ENCODE data around the gene NCOA1.

Gene NCOA1

DNA sequence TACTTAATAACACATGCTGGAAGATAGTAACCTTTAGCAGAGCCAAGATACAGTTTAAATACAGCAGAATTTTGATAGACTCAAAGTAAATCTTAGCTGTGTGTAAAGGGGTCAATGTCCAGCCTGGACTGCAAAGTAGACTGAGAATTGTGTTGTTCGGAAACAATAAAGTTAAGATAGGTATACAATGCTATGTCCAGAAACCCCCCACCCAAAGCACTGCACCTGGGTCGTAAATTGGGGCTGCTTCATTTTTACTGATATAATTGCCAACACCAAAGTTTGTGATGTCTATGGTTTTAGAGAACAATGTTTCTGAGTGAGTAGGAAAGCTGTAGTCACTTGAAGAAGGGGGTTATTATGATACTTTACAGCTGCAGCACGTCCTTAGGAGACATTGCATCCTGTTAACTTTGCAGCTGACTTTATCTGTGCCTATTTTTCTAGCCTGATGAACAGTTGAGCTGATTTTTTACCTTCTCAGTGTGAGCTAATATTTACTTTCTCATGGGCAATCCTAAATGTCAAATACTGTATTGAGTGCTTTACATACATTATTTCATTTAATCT lies 4.3 kb upstream of the NCOA1 start:
- TF ChIP-seq, protein P1, sequence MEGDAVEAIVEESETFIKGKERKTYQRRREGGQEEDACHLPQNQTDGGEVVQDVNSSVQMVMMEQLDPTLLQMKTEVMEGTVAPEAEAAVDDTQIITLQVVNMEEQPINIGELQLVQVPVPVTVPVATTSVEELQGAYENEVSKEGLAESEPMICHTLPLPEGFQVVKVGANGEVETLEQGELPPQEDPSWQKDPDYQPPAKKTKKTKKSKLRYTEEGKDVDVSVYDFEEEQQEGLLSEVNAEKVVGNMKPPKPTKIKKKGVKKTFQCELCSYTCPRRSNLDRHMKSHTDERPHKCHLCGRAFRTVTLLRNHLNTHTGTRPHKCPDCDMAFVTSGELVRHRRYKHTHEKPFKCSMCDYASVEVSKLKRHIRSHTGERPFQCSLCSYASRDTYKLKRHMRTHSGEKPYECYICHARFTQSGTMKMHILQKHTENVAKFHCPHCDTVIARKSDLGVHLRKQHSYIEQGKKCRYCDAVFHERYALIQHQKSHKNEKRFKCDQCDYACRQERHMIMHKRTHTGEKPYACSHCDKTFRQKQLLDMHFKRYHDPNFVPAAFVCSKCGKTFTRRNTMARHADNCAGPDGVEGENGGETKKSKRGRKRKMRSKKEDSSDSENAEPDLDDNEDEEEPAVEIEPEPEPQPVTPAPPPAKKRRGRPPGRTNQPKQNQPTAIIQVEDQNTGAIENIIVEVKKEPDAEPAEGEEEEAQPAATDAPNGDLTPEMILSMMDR (IDR thresholded peaks at IDR 0.05; ENCODE audit: insufficient read depth, low read depth, low read length, missing control alignments), result no peak

DNA sequence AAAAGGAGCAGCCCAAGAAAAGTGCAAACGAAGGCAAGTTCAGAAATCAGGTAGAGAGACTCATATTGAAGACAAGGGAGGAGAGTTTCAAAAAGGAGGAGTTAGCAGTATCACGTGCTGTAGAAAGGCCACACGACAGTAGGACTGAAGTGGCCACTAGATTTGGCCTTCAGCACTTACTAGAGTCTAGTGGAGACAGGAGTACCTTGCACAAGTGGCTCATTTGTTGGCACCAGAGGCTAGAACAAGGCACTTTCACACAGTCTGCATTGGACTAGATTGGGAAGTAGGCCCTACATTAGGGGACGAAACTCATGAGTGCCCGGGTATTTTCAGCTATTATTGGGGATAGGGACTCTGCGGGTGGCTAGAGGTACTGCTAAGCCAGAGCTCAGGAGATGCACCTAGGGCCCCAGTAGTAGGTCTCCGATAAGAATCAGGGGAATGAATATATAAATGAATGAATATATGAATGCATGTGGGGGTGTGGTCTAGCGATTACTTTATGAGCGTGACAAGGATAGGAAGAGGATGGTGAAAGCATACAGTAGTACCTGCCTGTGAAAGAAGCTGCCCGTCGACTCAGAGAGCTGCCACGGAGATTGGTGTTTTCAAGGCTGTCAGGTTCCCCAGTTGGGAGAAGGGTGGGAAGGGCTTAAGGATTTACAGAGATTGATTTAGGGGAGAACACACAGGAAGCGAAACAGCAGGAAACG lies 1.4 kb upstream of the NCOA1 start:
- no peak for DNase-seq (ENCODE audit: low read depth)
- H3K4me3 ChIP-seq (ENCODE audit: low read depth, low read length), result peak overlapping the region; percentile 77; the same call in 1 of the 2 replicates

More for the DNA sequence above, 4.3 kb upstream of the NCOA1 start:
- no peak overlapping the region for H3K4me3 ChIP-seq (ENCODE audit: low read depth, low read length)
- no peak for DNase-seq (ENCODE audit: low read depth)

DNA sequence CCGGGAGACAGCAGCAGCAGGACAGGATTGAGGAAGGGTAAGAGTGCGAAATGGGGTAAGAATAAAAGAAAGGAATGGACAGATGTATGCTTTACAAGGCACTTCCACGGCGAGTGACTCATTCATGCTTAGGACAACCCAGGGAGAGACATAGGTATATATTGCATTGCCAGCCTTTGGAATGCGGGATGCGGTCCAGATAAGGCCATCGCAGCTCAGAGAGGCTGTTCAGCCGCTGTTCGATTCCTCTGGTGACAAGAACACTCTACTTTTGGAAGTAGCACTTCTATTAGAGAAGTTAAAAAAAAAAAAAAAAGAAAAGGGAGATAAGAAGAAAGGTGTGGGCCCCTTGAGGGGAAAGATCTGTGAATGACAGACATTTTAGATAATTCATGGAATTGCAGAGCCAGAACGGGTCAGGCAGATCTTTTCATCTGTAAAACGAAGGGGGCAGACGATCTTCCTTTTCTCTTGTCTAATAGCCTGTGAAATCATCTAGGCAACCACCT lies 819 bp upstream of the NCOA1 start:
- no peak for DNase-seq (ENCODE audit: low read depth)
- TF ChIP-seq, protein P1 (IDR thresholded peaks at IDR 0.05; ENCODE audit: insufficient read depth, low read depth, low read length, missing control alignments), result no peak
- H3K4me3 ChIP-seq (ENCODE audit: low read depth, low read length), result peak overlapping the region; percentile 77

More for the DNA sequence above, 1.4 kb upstream of the NCOA1 start:
- TF ChIP-seq, protein P1 (IDR thresholded peaks at IDR 0.05; ENCODE audit: insufficient read depth, low read depth, low read length, missing control alignments), result no peak

DNA sequence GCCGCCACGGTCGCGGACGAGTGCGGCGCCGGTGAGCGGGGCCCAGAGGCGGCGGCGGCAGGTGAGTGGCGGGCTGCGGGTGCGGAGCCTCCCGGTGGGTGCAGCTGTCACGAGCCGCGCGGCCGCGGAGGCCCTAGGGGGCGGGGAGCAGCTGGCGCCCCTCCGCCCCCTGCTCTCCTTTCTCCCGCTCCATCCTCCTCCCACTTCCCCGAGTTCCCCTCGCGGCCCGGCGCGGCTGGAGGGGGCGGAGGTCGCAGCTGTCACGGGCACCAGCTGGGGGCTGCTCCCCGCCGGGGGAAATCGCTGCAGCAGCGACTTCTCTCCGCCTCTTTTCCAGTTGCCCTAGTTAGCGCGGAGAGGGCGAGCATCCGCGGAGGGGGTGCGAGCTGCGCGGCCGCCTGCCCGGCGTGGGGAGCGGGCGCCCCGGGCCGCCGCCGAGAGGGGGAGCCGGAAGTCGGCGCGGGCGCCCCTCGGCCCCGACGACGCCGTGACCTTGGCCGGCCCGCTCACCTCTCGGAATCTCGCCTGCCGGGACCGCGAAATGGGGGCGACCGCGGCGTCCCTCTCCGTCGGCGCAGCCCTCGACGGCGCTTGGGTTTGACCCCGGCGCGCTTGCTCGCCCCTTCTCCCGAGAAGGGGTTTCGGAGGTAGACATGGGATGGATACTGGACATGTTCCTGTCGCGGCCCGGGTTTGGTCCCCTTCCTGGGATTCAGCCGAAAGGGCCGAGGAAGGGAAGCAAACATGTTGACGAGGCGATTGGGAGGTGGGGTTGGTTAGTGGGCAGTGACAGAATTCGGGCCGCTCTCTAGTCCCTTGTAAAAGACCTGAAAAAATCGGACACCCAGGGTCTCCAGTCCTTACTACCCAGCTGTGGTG lies 727 bp downstream of the NCOA1 start:
- TF ChIP-seq, protein P1 (IDR thresholded peaks at IDR 0.05; ENCODE audit: insufficient read depth, low read depth, low read length, missing control alignments), result no peak
- DNase-seq (ENCODE audit: low read depth), result peak; percentile 60
- peak overlapping the region; percentile 89 for H3K4me3 ChIP-seq (ENCODE audit: low read depth, low read length)

DNA sequence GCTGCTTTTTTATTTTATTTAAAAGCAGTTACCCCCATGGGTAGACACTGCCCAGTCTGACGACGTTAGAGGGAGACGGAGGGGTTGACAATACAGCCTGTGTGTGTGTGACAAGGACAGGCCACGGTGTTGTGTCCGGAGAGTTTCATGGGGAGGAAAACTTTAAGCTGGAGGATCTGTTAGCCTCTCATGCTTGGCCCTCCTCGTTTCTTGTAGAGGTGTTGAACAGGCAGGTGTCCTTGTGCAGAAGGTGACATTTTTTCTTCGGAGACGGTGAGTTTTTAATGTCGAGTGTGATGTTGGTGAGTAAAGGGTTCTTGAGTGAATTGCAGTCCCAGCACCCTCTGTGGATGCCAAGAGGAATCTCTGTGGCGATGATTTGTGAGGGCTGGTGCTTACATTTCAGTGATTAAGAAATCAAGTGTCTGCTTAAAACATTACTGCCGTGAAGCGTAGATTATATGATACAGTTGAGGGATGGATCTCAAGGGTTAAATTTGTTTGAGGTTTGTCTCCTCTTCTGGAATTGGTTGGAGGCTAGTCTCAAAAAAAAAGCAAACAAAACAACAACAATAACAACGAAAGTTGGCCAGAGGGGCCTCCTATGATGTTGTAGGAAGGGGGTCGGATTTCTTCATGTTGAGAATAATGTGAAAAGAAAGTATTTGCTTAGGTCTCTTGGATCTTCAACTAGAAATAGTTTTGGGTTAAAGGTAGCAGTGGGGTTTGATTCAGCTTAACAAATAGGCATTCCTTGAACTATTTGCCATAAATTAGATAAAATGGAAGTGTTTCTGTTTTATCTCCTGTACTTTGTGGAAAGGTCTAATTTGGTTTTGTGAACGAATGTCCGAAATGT lies 1.6 kb downstream of the NCOA1 start:
- DNase-seq (ENCODE audit: low read depth), result no peak
- TF ChIP-seq, protein P1 (IDR thresholded peaks at IDR 0.05; ENCODE audit: insufficient read depth, low read depth, low read length, missing control alignments), result no peak
- peak overlapping the region; percentile 89 for H3K4me3 ChIP-seq (ENCODE audit: low read depth, low read length)

DNA sequence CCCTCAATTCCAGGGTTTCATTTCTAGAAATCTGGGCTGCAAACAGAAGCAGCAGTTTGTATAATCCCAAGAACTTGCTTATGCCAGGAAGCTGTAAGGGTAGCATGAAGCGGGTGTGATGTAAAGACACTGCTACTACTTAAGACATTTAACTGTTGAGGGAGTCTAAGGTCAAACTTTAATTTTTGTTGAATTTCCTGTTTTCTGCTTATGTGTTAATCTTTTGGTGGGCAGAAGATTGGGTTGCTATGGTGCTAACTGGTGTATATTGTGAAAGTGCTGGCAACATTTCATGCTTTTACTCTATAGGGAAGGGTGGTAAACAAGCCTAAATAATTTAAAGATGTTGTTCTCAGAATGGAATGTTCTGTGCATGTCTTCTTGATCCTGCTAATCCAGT lies 2.7 kb downstream of the NCOA1 start:
- no peak overlapping the region for H3K4me3 ChIP-seq (ENCODE audit: low read depth, low read length)
- TF ChIP-seq, protein P1 (IDR thresholded peaks at IDR 0.05; ENCODE audit: insufficient read depth, low read depth, low read length, missing control alignments), result no peak
- DNase-seq (ENCODE audit: low read depth), result no peak

All from GM12865 (cell line).